Hematopoietic multipotent progenitor cell treated with erythropoietin and hydrocortisone succinate and interleukin-3 and kit ligand, for 6 days (in vitro differentiated cells): ENCODE measurements around the gene TSKU.

Experiments used
- DNase-seq: peaks from one replicate; pipeline ENCODE4 v3.0.0-alpha.2; 2015

The TSKU gene

GRCh38 chr11:76752321-76753143, 30.6 kb upstream of the TSKU start:
- DNase-seq = no peak

- DNase-seq = no peak
Measured at GRCh38 chr11:76753449-76753848, 29.7 kb upstream of the TSKU start.

GRCh38 chr11:76753950-76754349, 29.2 kb upstream of the TSKU start:
- DNase-seq = no peak

GRCh38 chr11:76756341-76756741, 26.8 kb upstream of the TSKU start:
- peak; percentile 76 for DNase-seq

GRCh38 chr11:76758311-76758710, 24.8 kb upstream of the TSKU start:
- DNase-seq = no peak

- DNase-seq = no peak
Measured at GRCh38 chr11:76759092-76759491, 24.1 kb upstream of the TSKU start.

- DNase-seq = no peak
Measured at GRCh38 chr11:76759517-76759916, 23.6 kb upstream of the TSKU start.

GRCh38 chr11:76760236-76760635, 22.9 kb upstream of the TSKU start:
- DNase-seq = peak; percentile 73

- no peak for DNase-seq
Measured at GRCh38 chr11:76761718-76762355, 21.3 kb upstream of the TSKU start.

- no peak for DNase-seq
Measured at GRCh38 chr11:76762356-76762752, 20.8 kb upstream of the TSKU start.

GRCh38 chr11:76762867-76763572, 20.1 kb upstream of the TSKU start:
- DNase-seq = no peak

GRCh38 chr11:76763573-76764346, 19.4 kb upstream of the TSKU start:
- no peak for DNase-seq

GRCh38 chr11:76764941-76765665, 18.1 kb upstream of the TSKU start:
- DNase-seq = no peak

- DNase-seq = no peak
Measured at GRCh38 chr11:76765863-76766350, 17.2 kb upstream of the TSKU start.

- no peak for DNase-seq
Measured at GRCh38 chr11:76766521-76766920, 16.6 kb upstream of the TSKU start.

- no peak for DNase-seq
Measured at GRCh38 chr11:76767659-76768058, 15.5 kb upstream of the TSKU start.

- peak; percentile 87 for DNase-seq
Measured at GRCh38 chr11:76768088-76768908, 14.9 kb upstream of the TSKU start.

- no peak for DNase-seq
Measured at GRCh38 chr11:76768909-76769560, 14.1 kb upstream of the TSKU start.

- DNase-seq = peak; percentile 48
Measured at GRCh38 chr11:76769645-76770586, 13.2 kb upstream of the TSKU start.
